GM19324 (cell line): Measurements from ENCODE around the gene EMID1.
"Not testable (repeated sequence)": the region's sequence is repeated elsewhere in the genome, so short reads cannot be mapped to it uniquely, and the experiment has no call there.

ENCODE experiments used
- ATAC-seq: cut with Tn5 transposase; IDR thresholded peaks from one replicate; pipeline ENCODE4 v1.9.1; 2021; ENCODE audit warnings: mild to moderate bottlenecking, moderate library complexity; ENCODE audit not compliant: unreplicated experiment, low FRiP score

EMID1 gene

GRCh38 chr22:29208879-29209623 lies 3.4 kb downstream of the EMID1 start:
- no peak for ATAC-seq

GRCh38 chr22:29209624-29209929 lies 3.9 kb downstream of the EMID1 start:
- no peak for ATAC-seq

- no peak for ATAC-seq
Observed at GRCh38 chr22:29211066-29211465, 5.4 kb downstream of the EMID1 start.

GRCh38 chr22:29211466-29211865 lies 5.8 kb downstream of the EMID1 start:
- ATAC-seq, result no peak

- ATAC-seq, result no peak
Observed at GRCh38 chr22:29212743-29213142, 7.0 kb downstream of the EMID1 start.

GRCh38 chr22:29213493-29213892 lies 7.8 kb downstream of the EMID1 start:
- ATAC-seq, result no peak

GRCh38 chr22:29214232-29214631 lies 8.5 kb downstream of the EMID1 start:
- ATAC-seq, result no peak

GRCh38 chr22:29215012-29215860 lies 9.5 kb downstream of the EMID1 start:
- ATAC-seq, result no peak

GRCh38 chr22:29216011-29216872 lies 10.5 kb downstream of the EMID1 start:
- no peak for ATAC-seq

- no peak for ATAC-seq
Observed at GRCh38 chr22:29216873-29217666, 11.4 kb downstream of the EMID1 start.

- no peak for ATAC-seq
Observed at GRCh38 chr22:29217827-29218757, 12.4 kb downstream of the EMID1 start.

GRCh38 chr22:29218758-29219408 lies 13.2 kb downstream of the EMID1 start:
- no peak for ATAC-seq

- not testable (repeated sequence) for ATAC-seq
Observed at GRCh38 chr22:29219409-29219782, 13.7 kb downstream of the EMID1 start.

- ATAC-seq, result no peak
Observed at GRCh38 chr22:29219881-29220670, 14.4 kb downstream of the EMID1 start.

- no peak for ATAC-seq
Observed at GRCh38 chr22:29224121-29224858, 18.6 kb downstream of the EMID1 start.

GRCh38 chr22:29224859-29225410 lies 19.2 kb downstream of the EMID1 start:
- no peak for ATAC-seq
